HepG2 (cell line): Measurements from ENCODE around the gene SYS1. TPM values are rescaled to one million over a fixed set of nuclear protein-coding genes. Genes with fewer than 3 reads are reported as not detected.
A peak's percentile ranks its signal among the peaks of the same experiment; 100 is the strongest.

Source experiments
- AHDC1 ChIP-seq: sonication (generic); formaldehyde crosslinking; IDR thresholded peaks from 2 replicates; pipeline ENCODE4 v1.5.1; 2020; ENCODE audit warnings: mild to moderate bottlenecking, missing genetic modification reagents, borderline replicate concordance
- CENPBD1 ChIP-seq: sonication (generic); formaldehyde crosslinking; IDR thresholded peaks from 2 replicates; pipeline ENCODE4 v1.8.0; 2022; ENCODE audit warnings: missing genetic modification reagents, low read depth, mild to moderate bottlenecking, borderline replicate concordance
- CREM ChIP-seq, 2 experiments: sonication (generic) in 1 of 2; formaldehyde crosslinking in 1 of 2; IDR thresholded peaks; 2 replicates each; pipeline versions ENCODE4 v1.4.0 to v1.6.1; 2016 to 2020; ENCODE audit warnings: antibody characterized with exemption in 1 of 2, mild to moderate bottlenecking in 1 of 2, missing genetic modification reagents in 1 of 2
- EHMT2 ChIP-seq: fragments of 200-600 bp; sonication (generic); IDR thresholded peaks from 2 replicates; pipeline ENCODE4 v1.7.0; 2017; ENCODE audit warnings: antibody characterized with exemption, low read depth, low read length, borderline replicate concordance
- FOXO4 ChIP-seq: sonication (generic); formaldehyde crosslinking; conservative IDR thresholded peaks from 2 replicates; pipeline ENCODE4 v1.8.1; 2023; ENCODE audit warnings: missing genetic modification reagents
- GATAD2A ChIP-seq: IDR thresholded peaks from 2 replicates; pipeline ENCODE4 v1.6.1; 2016
- HNRNPK ChIP-seq: fragments of 200-400 bp; formaldehyde crosslinking; IDR thresholded peaks from 2 replicates; pipeline ENCODE4 v1.6.1; 2018; ENCODE audit warnings: low read length, low read depth, moderate library complexity, mild to moderate bottlenecking; ENCODE audit not compliant: poor library complexity, severe bottlenecking
- RBM22 ChIP-seq: fragments of 200-400 bp; formaldehyde crosslinking; optimal IDR thresholded peaks from 2 replicates; pipeline ENCODE3; 2017; ENCODE audit warnings: mild to moderate bottlenecking, low read length, moderate library complexity
- RNF219 ChIP-seq: sonication (generic); formaldehyde crosslinking; IDR thresholded peaks from 2 replicates; pipeline ENCODE4 v1.5.0; 2020; ENCODE audit warnings: mild to moderate bottlenecking, missing genetic modification reagents
- SALL2 ChIP-seq: sonication (generic); formaldehyde crosslinking; IDR thresholded peaks from 2 replicates; pipeline ENCODE4 v1.8.1; 2023; ENCODE audit warnings: mild to moderate bottlenecking, missing genetic modification reagents, inconsistent platforms
- TIGD3 ChIP-seq: sonication (generic); formaldehyde crosslinking; IDR thresholded peaks from 2 replicates; pipeline ENCODE4 v1.5.1; 2020; ENCODE audit warnings: mild to moderate bottlenecking, missing genetic modification reagents, borderline replicate concordance
- ZBTB3 ChIP-seq: sonication (generic); formaldehyde crosslinking; IDR thresholded peaks from 2 replicates; pipeline ENCODE4 v1.4.0; 2020; ENCODE audit warnings: low read depth, mild to moderate bottlenecking, moderate library complexity, missing genetic modification reagents, borderline replicate concordance
- ZBTB49 ChIP-seq: sonication (generic); formaldehyde crosslinking; IDR thresholded peaks from 2 replicates; pipeline ENCODE4 v1.4.0; 2020; ENCODE audit warnings: missing genetic modification reagents, borderline replicate concordance
- polyA plus RNA-seq, 8 experiments: library from polyadenylated mRNA; depleted of rRNA in 3 of 8; stranded (reverse) in 7 of 8; unstranded in 1 of 8; fragments of >200 nt; fragmentation: Illumina TruSeq in 4 of 8; extraction: Trizol in 4 of 8; gene quantifications; 2 replicates each; pipeline versions ENCODE4 v1.2.1 to v1.2.3, GENCODE V29; 2011 to 2016; ENCODE audit warnings: low read depth in 4 of 8, missing spikeins in 1 of 8, mixed read lengths in 1 of 8; ENCODE audit not compliant: insufficient read depth in 1 of 8
- total RNA-seq, 5 experiments: library from RNA; depleted of rRNA; stranded (reverse); fragments of >200 nt; fragmentation: Illumina TruSeq; extraction: Trizol; gene quantifications; 2 replicates each; pipeline ENCODE4 v1.2.3, GENCODE V29; 2016; ENCODE audit warnings: low read depth in 1 of 5

Gene SYS1
- total and polyA plus RNA-seq, 2 of the 13 experiments (the other 11 are each of a cell fraction or from before 2014, with no cell fraction given), result 38.3 to 65.6 TPM

GRCh38 chr20:45359406-45360148 lies 3.4 kb upstream of the SYS1 start (continued):
- no peak for TF ChIP-seq ZBTB3 (CRISPR knock-in tag)
- no peak for TF ChIP-seq EHMT2
- TF ChIP-seq CENPBD1 (CRISPR knock-in tag), result no peak
- no peak for TF ChIP-seq SALL2 (CRISPR knock-in tag)
- peak; percentile 26; the same call in 1 of the 2 replicates for TF ChIP-seq AHDC1 (CRISPR knock-in tag)
- TF ChIP-seq ZBTB49 (CRISPR knock-in tag), result no peak; the same call in 1 of the 2 replicates
- TF ChIP-seq HNRNPK, result peak; percentile 89
- TF ChIP-seq FOXO4 (CRISPR knock-in tag), result no peak
- no peak for TF ChIP-seq RBM22
- TF ChIP-seq CREM (IDR thresholded peaks at IDR 0.05), result no peak; the same call in none of the 2 replicates
- TF ChIP-seq CREM (CRISPR knock-in tag; IDR thresholded peaks at IDR 0.05), result no peak
- TF ChIP-seq RNF219 (CRISPR knock-in tag), result no peak
- TF ChIP-seq TIGD3 (CRISPR knock-in tag), result no peak
- TF ChIP-seq GATAD2A (CRISPR knock-in tag), result no peak; the same call in 1 of the 2 replicates
